ENCODE results near the gene ENTR1.

ENTR1 gene

GRCh38 chr9:136352682-136353081 lies 57.7 kb downstream of the ENTR1 start (continued):
- TF ChIP-seq GFI1B (tag by site-specific recombination; IDR thresholded peaks at IDR 0.05) (no peak), SP2 (tag by site-specific recombination; IDR thresholded peaks at IDR 0.05) (peak; percentile 59), SP3 (tag by site-specific recombination; IDR thresholded peaks at IDR 0.05) (no peak), ZNF23 (tag by site-specific recombination; IDR thresholded peaks at IDR 0.05; ENCODE audit: borderline replicate concordance) (no peak), ZFHX2 (tag by site-specific recombination; conservative IDR thresholded peaks at IDR 0.05) (peak; percentile 99)

Data from HEK293 (cell line).